ENCODE data around the gene AP4M1. TPM values are rescaled to one million over a fixed set of nuclear protein-coding genes. Genes with fewer than 3 reads are reported as not detected.

The AP4M1 gene, protein sequence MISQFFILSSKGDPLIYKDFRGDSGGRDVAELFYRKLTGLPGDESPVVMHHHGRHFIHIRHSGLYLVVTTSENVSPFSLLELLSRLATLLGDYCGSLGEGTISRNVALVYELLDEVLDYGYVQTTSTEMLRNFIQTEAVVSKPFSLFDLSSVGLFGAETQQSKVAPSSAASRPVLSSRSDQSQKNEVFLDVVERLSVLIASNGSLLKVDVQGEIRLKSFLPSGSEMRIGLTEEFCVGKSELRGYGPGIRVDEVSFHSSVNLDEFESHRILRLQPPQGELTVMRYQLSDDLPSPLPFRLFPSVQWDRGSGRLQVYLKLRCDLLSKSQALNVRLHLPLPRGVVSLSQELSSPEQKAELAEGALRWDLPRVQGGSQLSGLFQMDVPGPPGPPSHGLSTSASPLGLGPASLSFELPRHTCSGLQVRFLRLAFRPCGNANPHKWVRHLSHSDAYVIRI
- total RNA-seq = 10 to 100 TPM; 16.5 to 86.0 (median 54.9) TPM

- Histone ChIP-seq H3K4me3 (peak within 1 kb of the TSS; percentile 72 to 91 (median 81)), H3K4me1 (peaks cover 9 to 25% (median 17%) of the 10 kb centered on the region in 4 donors), H3K36me3 (peaks cover 0 to 45% (median 19%) of the 10 kb centered on the region in 4 donors), H3K9me3 (no peaks in the 10 kb centered on the region), H3K27me3 (no peaks in the 10 kb centered on the region), H3K27ac (peak within 1 kb of the TSS; percentile 92 to 100 (median 97))
- in situ Hi-C loops (cut with MboI; ENCODE audit: low pct_ligation_motif_present in 1 of 4, low pct_unique_long_range_greater_than_20kb in 1 of 4, low sequenced_read_pairs in 3 of 4) (no loop called here), intact Hi-C loops (cut with DNase I; ENCODE audit: low total_unique reads) (no loop called here)
- TF ChIP-seq POLR2AphosphoS5 (IDR thresholded peaks at IDR 0.05) = peak in 2 of 3 donors; percentile 39 to 57
- no peak for TF ChIP-seq CTCF (IDR thresholded peaks at IDR 0.05)
- peak; percentile 99 for DNase-seq
- WGBS, 2 donors (ENCODE audit: low coverage in 1 of 2) = 0% methylated on average over 71 of the region's 80 CpGs; no CpG with 5 or more reads in 1 of the 2 donors
Observed at GRCh38 chr7:100101016-100101862, at the start of gene AP4M1, which contains the start of gene MCM7. Gene AP4M1 (plus strand): TSS chr7:100101643. CDS start chr7:100101715, 72 bp downstream. Gene MCM7 (minus strand): TSS chr7:100101397. CDS start chr7:100101294, 103 bp downstream.

DNA sequence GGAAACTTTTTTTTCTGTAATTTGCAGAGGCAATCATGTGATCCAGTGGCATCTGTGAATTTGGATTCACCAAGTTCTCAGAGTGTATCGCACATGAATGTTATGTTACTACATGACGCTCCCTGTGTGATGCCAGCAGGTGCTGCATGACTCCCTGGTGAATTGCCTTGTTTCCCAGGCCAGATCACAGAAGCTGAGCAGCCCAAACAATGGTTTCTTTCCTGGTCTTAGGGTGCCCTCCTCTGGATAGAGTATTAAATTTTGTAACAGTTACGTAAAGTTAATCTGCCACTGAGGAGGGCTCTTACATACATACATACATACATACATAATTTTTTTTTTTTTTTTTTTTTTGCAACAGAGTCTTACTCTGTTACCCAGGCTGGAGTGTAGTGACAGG lies 48.2 kb upstream of the AP4M1 start:
- in situ Hi-C loops (cut with MboI; ENCODE audit: low pct_ligation_motif_present in 1 of 4, low pct_unique_long_range_greater_than_20kb in 1 of 4, low sequenced_read_pairs in 3 of 4) = loop anchor here in 3 of 4 donors (10.0 to 25.0 kb wide), 2 partner anchors 58 to 141 kb away; partner anchors contain the start of gene TRIM4 (in 3 of the 3)

DNA sequence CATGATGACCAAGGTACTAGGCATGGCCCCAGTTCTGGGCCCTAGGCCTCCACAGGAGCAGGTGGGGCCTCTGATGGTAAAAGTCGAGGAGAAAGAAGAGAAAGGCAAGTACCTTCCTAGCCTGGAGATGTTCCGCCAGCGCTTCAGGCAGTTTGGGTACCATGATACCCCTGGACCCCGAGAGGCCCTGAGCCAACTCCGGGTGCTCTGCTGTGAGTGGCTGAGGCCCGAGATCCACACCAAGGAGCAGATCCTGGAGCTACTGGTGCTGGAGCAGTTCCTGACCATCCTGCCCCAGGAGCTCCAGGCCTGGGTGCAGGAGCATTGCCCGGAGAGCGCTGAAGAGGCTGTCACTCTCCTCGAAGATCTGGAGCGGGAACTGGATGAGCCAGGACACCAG lies 44.4 kb upstream of the AP4M1 start:
- Histone ChIP-seq H3K4me1 (peaks cover 0 to 14% (median 0%) of the 10 kb centered on the region in 4 donors), H3K36me3 (peaks cover 0 to 22% (median 7%) of the 10 kb centered on the region in 4 donors), H3K4me3 (no peak overlapping the region), H3K27ac (no peak overlapping the region), H3K9me3 (no peaks in the 10 kb centered on the region), H3K27me3 (no peaks in the 10 kb centered on the region)
- 96% methylated on average over 10 of the region's 10 CpGs; no CpG with 5 or more reads in 1 of the 2 donors for WGBS, 2 donors (ENCODE audit: low coverage in 1 of 2)
- in situ Hi-C loops (cut with MboI; ENCODE audit: low pct_ligation_motif_present in 1 of 4, low pct_unique_long_range_greater_than_20kb in 1 of 4, low sequenced_read_pairs in 3 of 4) = loop anchor here in 3 of 4 donors (10.0 to 25.0 kb wide), 2 partner anchors 62 to 145 kb away; partner anchors contain the start of gene TRIM4 (in 3 of the 3)
- TF ChIP-seq POLR2A (IDR thresholded peaks at IDR 0.05) (no peak), POLR2AphosphoS5 (IDR thresholded peaks at IDR 0.05) (no peak), CTCF (IDR thresholded peaks at IDR 0.05) (no peak), EP300 (IDR thresholded peaks at IDR 0.05; ENCODE audit: low read depth) (no peak)
- DNase-seq = no peak
- intact Hi-C loops (cut with DNase I; ENCODE audit: low total_unique reads) = no loop called here

More for the DNA sequence above, 48.2 kb upstream of the AP4M1 start:
- peak overlapping the region in 1 of 4 donors; percentile 13 for H3K27ac ChIP-seq
- intact Hi-C loops (cut with DNase I; ENCODE audit: low total_unique reads) = no loop called here
- no peaks in the 10 kb centered on the region for H3K9me3 ChIP-seq
- H3K4me1 ChIP-seq = peaks cover 7 to 32% (median 15%) of the 10 kb centered on the region in 4 donors
- peaks cover 0 to 14% (median 7%) of the 10 kb centered on the region in 4 donors for H3K36me3 ChIP-seq
- peak; percentile 46 for DNase-seq
- no peak overlapping the region for H3K4me3 ChIP-seq
- no peaks in the 10 kb centered on the region for H3K27me3 ChIP-seq
- WGBS, 2 donors (ENCODE audit: low coverage in 1 of 2) = 30 to 50% methylated on average over 2 to 3 of the region's 3 CpGs
- TF ChIP-seq EP300 (IDR thresholded peaks at IDR 0.05; ENCODE audit: low read depth) = no peak
- peak in 4 of 5 experiments; percentile 20 to 73 (median 44) for TF ChIP-seq CTCF (IDR thresholded peaks at IDR 0.05)
